ENCODE data around the gene TFDP1.

DNA sequence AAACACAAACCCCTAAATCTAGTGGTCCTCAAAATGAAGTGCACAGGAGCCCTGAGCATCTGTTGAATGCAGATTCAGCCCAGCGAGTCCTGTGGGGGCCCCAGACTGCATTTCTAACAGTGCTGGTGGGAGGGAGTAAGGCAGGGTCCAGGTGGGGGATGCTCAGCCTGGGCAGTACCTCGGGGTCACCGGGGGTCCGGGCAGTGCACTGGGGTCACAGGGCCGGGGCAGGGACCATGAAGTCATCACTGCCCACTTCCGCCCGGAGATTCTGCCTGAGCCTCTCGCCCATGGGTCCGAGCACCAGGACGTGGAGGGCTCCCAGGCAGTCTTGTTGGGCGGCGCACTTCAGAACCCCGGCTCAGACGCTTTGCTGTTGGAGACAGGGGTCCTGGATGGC, 74.3 kb downstream of the TFDP1 start:
- TF ChIP-seq POLR2AphosphoS5 (IDR thresholded peaks at IDR 0.05; ENCODE audit: borderline replicate concordance, low read depth, low read length) (no peak), EZH2 (IDR thresholded peaks at IDR 0.05) (no peak)
